ENCODE data around the gene BUB1B. TPM values are rescaled to one million over a fixed set of nuclear protein-coding genes. Genes with fewer than 3 reads are reported as not detected.

Gene BUB1B
- total RNA-seq, 4 donors from 2014 or later = 0.33 to 8.8 (median 3.3) TPM; not detected in 1

DNA sequence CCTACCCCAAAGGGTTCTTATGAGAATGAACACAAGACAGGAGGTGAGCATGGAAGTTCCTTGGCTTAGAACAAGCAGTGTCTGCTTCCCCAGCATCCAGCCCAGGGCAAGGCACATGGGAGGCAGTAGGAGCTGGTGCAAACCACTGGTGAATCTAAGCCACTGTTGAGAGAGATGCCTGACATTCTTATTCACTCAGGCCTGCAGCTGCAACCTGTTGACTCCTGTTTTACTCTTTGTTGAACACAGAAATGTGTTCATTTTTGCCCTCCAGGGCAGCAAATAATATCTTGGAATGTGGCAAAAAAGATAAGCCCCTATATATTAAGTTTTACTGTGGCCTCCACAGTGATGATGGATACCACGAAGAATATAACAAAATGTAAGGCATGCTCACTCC, 69.1 kb downstream of the BUB1B start:
- TF ChIP-seq, protein P1, sequence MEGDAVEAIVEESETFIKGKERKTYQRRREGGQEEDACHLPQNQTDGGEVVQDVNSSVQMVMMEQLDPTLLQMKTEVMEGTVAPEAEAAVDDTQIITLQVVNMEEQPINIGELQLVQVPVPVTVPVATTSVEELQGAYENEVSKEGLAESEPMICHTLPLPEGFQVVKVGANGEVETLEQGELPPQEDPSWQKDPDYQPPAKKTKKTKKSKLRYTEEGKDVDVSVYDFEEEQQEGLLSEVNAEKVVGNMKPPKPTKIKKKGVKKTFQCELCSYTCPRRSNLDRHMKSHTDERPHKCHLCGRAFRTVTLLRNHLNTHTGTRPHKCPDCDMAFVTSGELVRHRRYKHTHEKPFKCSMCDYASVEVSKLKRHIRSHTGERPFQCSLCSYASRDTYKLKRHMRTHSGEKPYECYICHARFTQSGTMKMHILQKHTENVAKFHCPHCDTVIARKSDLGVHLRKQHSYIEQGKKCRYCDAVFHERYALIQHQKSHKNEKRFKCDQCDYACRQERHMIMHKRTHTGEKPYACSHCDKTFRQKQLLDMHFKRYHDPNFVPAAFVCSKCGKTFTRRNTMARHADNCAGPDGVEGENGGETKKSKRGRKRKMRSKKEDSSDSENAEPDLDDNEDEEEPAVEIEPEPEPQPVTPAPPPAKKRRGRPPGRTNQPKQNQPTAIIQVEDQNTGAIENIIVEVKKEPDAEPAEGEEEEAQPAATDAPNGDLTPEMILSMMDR (IDR thresholded peaks at IDR 0.05; ENCODE audit: low read depth) = no peak

DNA sequence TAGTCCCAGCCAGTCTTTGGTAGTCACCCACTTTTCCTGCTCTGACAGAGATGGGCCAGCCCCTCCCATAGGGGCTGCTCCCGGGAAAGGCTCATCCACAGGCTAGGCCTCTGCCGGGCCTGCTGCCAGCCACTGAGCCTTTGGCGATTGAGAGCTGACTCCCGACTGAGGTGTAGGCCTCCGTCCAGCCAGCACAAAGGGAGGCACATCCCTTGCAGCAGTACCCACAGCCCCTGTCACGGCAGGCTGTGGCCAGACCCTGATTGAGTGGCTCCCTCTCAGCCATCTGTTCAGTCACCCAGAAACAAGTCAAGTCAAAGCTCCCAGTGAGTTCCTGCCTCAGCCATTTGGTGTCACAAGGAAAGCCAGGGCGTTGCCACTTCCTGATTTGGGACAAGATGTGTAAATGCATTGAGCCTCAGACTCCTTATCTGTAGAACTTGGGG, 71.8 kb downstream of the BUB1B start:
- TF ChIP-seq, protein P1 (IDR thresholded peaks at IDR 0.05; ENCODE audit: low read depth) = no peak

DNA sequence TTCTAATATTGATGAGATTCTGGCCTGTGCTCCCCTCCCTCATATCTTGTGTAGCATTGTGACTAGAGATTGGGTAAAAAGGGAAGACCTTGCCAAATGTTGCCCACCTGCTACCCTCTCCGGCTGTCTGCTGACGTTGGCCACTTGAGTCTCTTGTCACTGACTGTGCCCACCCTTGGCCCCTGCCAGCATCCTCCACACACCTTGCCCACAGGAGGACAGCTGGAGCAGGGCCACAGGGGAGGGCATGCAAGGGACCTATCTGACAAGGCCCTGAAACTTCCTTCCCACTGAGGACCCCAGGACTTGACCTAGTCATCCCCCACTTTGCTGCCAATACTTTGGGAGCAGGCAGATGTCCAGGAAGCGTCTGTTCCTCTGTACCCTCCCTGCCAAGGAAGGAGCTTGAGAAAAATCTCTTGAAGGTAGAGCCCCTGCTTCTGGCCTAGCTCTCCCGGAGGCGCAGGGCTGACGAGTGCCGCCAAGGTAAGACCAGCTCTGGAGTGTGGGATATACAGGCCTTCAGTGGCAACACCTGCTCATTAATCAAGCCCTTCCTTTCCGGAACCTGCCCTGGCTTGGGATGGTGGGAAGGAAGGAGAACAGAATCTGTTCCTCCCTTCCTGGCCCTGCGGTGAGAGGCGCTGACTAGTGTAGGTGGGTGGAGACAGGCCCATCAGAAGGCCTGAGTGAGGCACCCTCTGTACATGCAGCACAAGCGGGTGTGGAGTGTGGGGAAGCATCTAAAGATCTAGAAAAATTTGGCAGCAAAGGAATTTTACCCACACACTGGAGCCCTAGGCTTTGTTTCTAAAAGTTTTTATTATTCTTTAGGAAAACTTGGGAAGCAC, 73.1 kb downstream of the BUB1B start:
- TF ChIP-seq, protein P1 (IDR thresholded peaks at IDR 0.05; ENCODE audit: low read depth) = no peak

DNA sequence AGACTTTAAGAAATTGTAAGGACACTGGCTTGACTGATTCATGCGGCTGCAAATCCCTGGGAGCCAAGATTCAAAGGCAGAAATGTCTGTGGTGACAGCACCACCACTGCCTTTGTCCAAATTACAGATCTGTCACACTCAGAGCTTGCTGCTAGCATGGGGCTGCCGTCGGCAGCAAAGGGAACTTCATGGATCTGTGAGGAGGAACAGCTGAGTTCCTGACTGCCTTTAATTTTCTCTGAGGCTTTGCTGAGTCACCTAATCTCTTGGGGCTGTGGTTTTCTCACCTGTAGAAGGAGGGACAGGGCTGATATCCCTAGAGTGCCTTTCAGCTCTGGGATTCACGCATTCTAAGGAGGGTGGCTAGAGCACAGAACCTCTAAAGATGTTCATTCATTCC, 73.9 kb downstream of the BUB1B start:
- TF ChIP-seq, protein P1 (IDR thresholded peaks at IDR 0.05; ENCODE audit: low read depth) = no peak

DNA sequence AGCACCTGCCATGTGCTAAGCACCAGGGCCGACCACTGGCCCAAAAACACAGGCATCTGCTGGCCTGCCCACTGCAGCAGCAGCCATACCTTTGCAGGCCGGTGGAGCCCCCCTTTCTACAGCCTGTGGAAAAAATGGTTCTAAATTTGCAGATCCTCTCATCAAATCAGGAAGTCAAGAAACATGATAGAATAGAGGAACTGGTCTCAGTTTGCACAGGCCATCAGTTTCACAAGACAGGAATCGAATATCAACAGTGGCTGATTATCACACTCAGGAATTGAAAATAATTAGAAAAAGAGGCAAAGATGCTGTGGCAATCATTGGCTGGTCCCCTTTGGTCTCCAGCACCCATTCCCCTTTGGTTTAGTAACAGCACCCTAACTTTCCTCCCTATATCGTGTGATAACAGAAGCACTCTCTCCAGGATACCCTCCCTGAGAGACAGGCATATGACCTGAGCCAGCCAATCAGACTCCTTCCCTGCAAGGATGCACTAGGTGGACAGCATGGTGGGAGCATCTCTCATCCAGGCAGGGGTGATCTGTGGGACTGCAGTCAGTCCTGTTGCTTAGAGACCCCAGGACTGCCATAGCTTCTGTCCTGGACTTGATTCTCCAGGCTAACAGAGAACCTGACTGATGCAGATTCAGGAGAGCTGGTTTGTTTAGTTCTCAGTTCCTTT, 74.5 kb downstream of the BUB1B start:
- TF ChIP-seq, protein P1 (IDR thresholded peaks at IDR 0.05; ENCODE audit: low read depth) = no peak

DNA sequence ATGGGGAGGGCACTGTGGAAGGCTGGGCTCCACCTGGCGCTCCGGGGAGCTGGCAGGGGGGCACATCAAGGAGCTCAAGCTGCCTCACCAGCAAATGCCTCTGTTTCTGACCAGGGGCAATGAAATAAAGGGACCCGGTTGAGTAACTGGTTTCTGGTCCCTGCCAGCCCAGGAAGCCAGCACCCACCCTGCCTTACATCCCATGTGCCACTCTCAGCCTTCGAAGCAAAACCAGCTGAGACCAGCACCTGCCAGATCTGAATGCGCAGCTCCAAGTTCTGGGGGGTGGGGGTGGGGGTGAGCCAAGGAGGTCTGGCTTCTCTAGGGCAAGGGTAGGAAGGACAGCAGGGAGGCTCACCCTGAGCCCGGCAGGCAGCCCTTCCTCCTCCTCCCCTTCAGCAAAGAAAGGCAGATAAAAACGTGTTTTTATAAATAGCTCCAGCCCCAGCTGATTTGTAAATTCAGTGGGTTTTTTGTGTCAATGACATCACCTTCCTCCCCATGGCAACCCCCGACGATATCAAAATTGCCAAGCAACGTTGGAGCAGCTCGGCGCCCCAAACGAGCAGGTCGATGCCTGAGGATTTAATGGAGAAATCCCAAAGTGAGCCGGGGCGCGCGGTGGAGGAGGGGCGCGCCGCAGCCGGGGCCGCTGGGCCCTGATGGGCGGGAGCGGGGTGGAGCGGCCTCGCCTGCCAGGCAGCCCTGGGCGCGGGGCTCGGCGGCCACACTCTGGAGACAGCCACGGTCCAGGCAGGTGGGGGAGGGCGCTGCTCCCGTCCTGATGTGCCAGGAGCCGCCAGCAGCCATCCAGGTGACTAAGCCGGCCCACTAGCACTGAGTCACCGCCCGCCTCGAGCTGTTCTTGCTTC, 77.9 kb downstream of the BUB1B start, which contains the start of gene PAK6:
TSS of gene PAK6 (plus strand) at position 532 of the 872 bp plus-strand sequence. CDS start 25,723 bp downstream, outside the sequence.
- TF ChIP-seq, protein P1 (IDR thresholded peaks at IDR 0.05; ENCODE audit: low read depth) = no peak
